ENCODE measurements around the gene PDE4D. TPM values are rescaled to one million over a fixed set of nuclear protein-coding genes. Genes with fewer than 3 reads are reported as not detected.

The PDE4D gene
- total RNA-seq, 1 experiment from 2014 or later = 11.6 TPM

DNA sequence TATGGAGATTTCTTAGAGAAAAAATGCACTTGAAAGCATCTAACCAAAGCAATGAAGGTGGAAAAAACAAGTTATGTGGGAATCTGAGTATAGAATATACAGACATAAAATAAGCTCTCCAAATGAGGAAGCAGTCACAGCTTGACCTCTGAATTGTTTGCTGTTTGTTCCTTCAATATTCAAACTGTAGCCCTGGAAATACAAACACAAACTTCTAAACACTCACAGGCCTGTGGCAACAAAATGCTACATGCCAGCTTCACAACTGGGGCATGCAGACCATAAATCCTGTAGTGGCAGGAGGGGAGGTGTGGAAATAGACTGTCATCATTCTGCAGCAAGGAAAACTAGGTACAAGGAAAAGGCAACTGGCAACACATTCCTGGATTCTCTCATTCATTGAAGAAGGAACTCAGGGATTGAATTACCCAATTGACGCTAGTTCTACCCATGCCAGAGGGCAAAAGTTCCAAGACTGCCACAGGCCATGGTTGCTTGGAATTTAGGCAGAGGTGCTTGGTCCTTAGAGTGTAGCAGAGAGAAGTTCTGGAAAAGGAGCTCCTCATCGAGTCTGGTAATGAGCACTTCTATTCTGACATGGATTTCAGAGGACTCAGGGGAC, 349.6 kb downstream of the PDE4D start:
- TF ChIP-seq, protein P1, sequence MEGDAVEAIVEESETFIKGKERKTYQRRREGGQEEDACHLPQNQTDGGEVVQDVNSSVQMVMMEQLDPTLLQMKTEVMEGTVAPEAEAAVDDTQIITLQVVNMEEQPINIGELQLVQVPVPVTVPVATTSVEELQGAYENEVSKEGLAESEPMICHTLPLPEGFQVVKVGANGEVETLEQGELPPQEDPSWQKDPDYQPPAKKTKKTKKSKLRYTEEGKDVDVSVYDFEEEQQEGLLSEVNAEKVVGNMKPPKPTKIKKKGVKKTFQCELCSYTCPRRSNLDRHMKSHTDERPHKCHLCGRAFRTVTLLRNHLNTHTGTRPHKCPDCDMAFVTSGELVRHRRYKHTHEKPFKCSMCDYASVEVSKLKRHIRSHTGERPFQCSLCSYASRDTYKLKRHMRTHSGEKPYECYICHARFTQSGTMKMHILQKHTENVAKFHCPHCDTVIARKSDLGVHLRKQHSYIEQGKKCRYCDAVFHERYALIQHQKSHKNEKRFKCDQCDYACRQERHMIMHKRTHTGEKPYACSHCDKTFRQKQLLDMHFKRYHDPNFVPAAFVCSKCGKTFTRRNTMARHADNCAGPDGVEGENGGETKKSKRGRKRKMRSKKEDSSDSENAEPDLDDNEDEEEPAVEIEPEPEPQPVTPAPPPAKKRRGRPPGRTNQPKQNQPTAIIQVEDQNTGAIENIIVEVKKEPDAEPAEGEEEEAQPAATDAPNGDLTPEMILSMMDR (IDR thresholded peaks at IDR 0.05; ENCODE audit: unreplicated experiment) = no peak
- no peaks in the 10 kb centered on the region for H3K9me3 Mint-ChIP-seq (ENCODE audit: low read depth, unreplicated experiment)
- H3K27ac Mint-ChIP-seq (ENCODE audit: unreplicated experiment) = peak overlapping the region; percentile 95
- no peaks in the 10 kb centered on the region for H3K36me3 Mint-ChIP-seq (ENCODE audit: insufficient read depth, unreplicated experiment)
- peaks cover 44% of the 10 kb centered on the region for H3K4me1 Mint-ChIP-seq (ENCODE audit: low read depth, unreplicated experiment)
- no peaks in the 10 kb centered on the region for H3K27me3 Mint-ChIP-seq (ENCODE audit: unreplicated experiment)
- BruUV-seq (replicated peaks) = no TSS peak
- peak overlapping the region; percentile 27 for H3K4me3 Mint-ChIP-seq (ENCODE audit: low read depth, unreplicated experiment)
- CTCF ChIA-PET = interaction anchor here (1.0 to 1.1 kb wide), 2 partner anchors 19 to 22 kb away, joined by 3 read pairs; no protein-coding TSS in a partner anchor
- no peak for DNase-seq
- intact Hi-C loops (cut with micrococcal nuclease; ENCODE audit: unreplicated experiment) = no loop called here

DNA sequence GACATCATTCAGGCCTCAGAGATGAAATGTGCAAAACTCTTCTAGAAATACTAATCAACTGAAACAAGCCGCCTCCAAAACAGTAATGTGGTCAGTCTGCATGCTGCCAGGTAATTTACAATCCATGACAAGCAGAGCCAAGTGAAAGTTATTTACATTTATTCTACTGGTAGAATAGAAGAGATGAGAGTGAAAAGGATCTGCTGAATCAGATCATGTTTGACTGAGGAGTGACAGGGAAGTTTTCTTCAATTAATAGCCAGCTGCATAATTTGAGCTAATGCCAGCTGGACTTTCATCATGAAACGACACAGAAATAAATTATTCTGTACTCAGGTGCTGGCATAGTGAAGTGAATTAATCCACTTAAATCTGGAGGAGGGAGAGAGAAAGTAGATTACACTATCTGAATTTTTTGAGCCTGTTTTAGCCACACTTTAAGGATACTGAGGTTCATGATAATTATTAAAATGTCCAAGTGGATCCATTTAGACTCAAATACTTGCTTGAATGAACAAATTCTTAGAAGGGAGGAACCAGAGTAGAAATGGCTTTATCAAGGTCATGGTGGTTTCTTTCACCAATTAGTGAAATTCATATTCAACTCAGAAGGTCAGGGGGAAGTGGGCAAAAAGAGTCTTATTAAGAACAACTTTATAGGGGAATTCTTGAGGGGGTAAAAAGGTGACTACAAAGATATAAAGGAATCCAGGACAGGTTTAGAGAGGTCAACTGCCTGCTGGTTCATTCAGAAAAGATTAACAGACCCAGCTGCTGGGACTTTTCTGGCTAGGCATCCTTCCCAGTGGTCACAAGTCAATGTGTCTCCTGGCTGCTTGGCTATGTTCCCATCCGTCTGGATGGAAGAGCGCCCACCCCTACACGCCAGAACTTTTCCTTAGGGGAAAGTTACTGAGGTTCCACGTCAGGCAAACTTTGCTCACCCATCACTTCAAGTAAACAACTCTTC, 350.4 kb downstream of the PDE4D start:
- BruUV-seq (replicated peaks) = no TSS peak
- no peak for DNase-seq
- H3K27ac Mint-ChIP-seq (ENCODE audit: unreplicated experiment) = peak overlapping the region; percentile 95
- H3K27me3 Mint-ChIP-seq (ENCODE audit: unreplicated experiment) = no peaks in the 10 kb centered on the region
- H3K9me3 Mint-ChIP-seq (ENCODE audit: low read depth, unreplicated experiment) = no peaks in the 10 kb centered on the region
- TF ChIP-seq, protein P1 (IDR thresholded peaks at IDR 0.05; ENCODE audit: unreplicated experiment) = no peak
- peaks cover 42% of the 10 kb centered on the region for H3K4me1 Mint-ChIP-seq (ENCODE audit: low read depth, unreplicated experiment)
- CTCF ChIA-PET = interaction anchor here (1.0 to 1.1 kb wide), 2 partner anchors 20 to 21 kb away, joined by 3 read pairs; no protein-coding TSS in a partner anchor
- intact Hi-C loops (cut with micrococcal nuclease; ENCODE audit: unreplicated experiment) = no loop called here
- peak overlapping the region; percentile 27 for H3K4me3 Mint-ChIP-seq (ENCODE audit: low read depth, unreplicated experiment)
- no peaks in the 10 kb centered on the region for H3K36me3 Mint-ChIP-seq (ENCODE audit: insufficient read depth, unreplicated experiment)

DNA sequence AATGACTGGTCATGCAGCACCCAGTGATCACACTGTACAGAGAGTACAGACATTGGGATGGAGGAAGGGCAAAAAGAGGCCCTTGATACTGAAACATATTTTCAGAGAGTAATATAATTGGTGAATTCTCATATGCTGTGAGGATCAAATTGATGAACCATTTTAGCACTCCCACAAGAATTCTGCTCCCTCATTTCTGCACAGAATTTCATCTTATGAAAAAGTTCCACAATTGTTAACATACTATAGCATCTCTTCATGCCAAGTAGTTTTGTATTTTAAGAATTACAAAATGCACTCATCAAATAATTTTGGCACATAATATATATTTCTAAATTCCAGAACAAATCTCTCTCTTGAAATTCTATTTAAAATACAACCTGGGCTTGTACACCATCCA, 351.2 kb downstream of the PDE4D start:
- peaks cover 34% of the 10 kb centered on the region for H3K4me1 Mint-ChIP-seq (ENCODE audit: low read depth, unreplicated experiment)
- TF ChIP-seq, protein P1 (IDR thresholded peaks at IDR 0.05; ENCODE audit: unreplicated experiment) = no peak
- DNase-seq = no peak
- no TSS peak for BruUV-seq (replicated peaks)
- H3K36me3 Mint-ChIP-seq (ENCODE audit: insufficient read depth, unreplicated experiment) = no peaks in the 10 kb centered on the region
- intact Hi-C loops (cut with micrococcal nuclease; ENCODE audit: unreplicated experiment) = no loop called here
- no peak overlapping the region for H3K4me3 Mint-ChIP-seq (ENCODE audit: low read depth, unreplicated experiment)
- H3K27ac Mint-ChIP-seq (ENCODE audit: unreplicated experiment) = no peak overlapping the region
- H3K9me3 Mint-ChIP-seq (ENCODE audit: low read depth, unreplicated experiment) = no peaks in the 10 kb centered on the region
- no peaks in the 10 kb centered on the region for H3K27me3 Mint-ChIP-seq (ENCODE audit: unreplicated experiment)
- CTCF ChIA-PET = no interaction called here

DNA sequence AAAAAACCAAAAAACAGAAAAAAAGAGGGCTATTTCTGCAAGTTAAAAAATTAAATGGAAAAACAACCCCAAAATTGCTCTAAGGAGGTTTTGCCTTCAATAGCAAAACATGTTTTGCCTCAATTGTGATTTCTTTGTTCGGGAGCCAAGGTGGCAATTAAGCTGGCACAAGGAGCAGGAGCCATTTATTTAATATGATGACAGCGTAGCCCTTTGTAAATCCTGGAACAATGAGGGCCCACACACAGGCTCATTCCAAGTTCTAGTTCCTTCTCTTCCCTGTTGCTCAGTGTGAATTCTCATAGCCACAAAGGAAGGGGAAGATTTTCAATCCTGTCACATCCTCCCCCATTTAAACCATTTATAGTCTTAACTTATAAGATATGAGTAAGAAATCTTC, 353.2 kb downstream of the PDE4D start:
- H3K4me1 Mint-ChIP-seq (ENCODE audit: low read depth, unreplicated experiment) = peaks cover 33% of the 10 kb centered on the region
- intact Hi-C loops (cut with micrococcal nuclease; ENCODE audit: unreplicated experiment) = no loop called here
- no TSS peak for BruUV-seq (replicated peaks)
- no peak overlapping the region for H3K27ac Mint-ChIP-seq (ENCODE audit: unreplicated experiment)
- TF ChIP-seq, protein P1 (IDR thresholded peaks at IDR 0.05; ENCODE audit: unreplicated experiment) = no peak
- H3K4me3 Mint-ChIP-seq (ENCODE audit: low read depth, unreplicated experiment) = no peak overlapping the region
- no peak for DNase-seq
- no peaks in the 10 kb centered on the region for H3K36me3 Mint-ChIP-seq (ENCODE audit: insufficient read depth, unreplicated experiment)
- H3K27me3 Mint-ChIP-seq (ENCODE audit: unreplicated experiment) = no peaks in the 10 kb centered on the region
- CTCF ChIA-PET = no interaction called here
- no peaks in the 10 kb centered on the region for H3K9me3 Mint-ChIP-seq (ENCODE audit: low read depth, unreplicated experiment)

All from Calu3 (cell line).